Stimulated activated naive CD8-positive, alpha-beta T cell treated with anti-CD3 and anti-CD28 coated beads, Interleukin-15, Interleukin-2, amounts not matched to agents 100 ng/mL and 50 ng/mL, for 24 hours (primary cell): ENCODE data around the gene NF1.
"Not testable (repeated sequence)": the region's sequence is repeated elsewhere in the genome, so short reads cannot be mapped to it uniquely, and the experiment has no call there.

ENCODE experiments used
- H3K27ac Mint-ChIP-seq: one replicate; pipeline ENCODE4 v1.8.0; 2021; ENCODE audit warnings: mild to moderate bottlenecking, mixed read lengths
- H3K27me3 Mint-ChIP-seq: one replicate; pipeline ENCODE4 v1.8.0; 2021; ENCODE audit warnings: mixed read lengths
- H3K36me3 Mint-ChIP-seq: one replicate; pipeline ENCODE4 v1.8.0; 2021; ENCODE audit warnings: low read depth, mixed read lengths
- H3K4me1 Mint-ChIP-seq: one replicate; pipeline ENCODE4 v1.8.0; 2021; ENCODE audit warnings: low read depth, mixed read lengths
- H3K4me3 Mint-ChIP-seq: one replicate; pipeline ENCODE4 v1.8.0; 2021; ENCODE audit warnings: mild to moderate bottlenecking, mixed read lengths
- H3K9me3 Mint-ChIP-seq: one replicate; pipeline ENCODE4 v1.8.0; 2021; ENCODE audit warnings: mixed read lengths

NF1 gene

GRCh38 chr17:31313982-31314781 is 219.4 kb downstream of the NF1 start, which contains the start of gene EVI2B:
Gene EVI2B (minus strand): TSS chr17:31314054. CDS start chr17:31305609, 8,445 bp downstream.
- Mint-ChIP-seq H3K27me3 (no peaks in the 10 kb centered on the region), H3K4me1 (peaks cover 65% of the 10 kb centered on the region), H3K36me3 (peaks cover 32% of the 10 kb centered on the region), H3K27ac (peak within 1 kb of the TSS; percentile 97), H3K4me3 (peak within 1 kb of the TSS; percentile 80), H3K9me3 (peaks cover 3% of the 10 kb centered on the region)

GRCh38 chr17:31314782-31315100 is 220.0 kb downstream of the NF1 start:
- H3K4me1 Mint-ChIP-seq, result peaks cover 62% of the 10 kb centered on the region

GRCh38 chr17:31318298-31318801 is 223.6 kb downstream of the NF1 start:
- H3K36me3 Mint-ChIP-seq, result peaks cover 27% of the 10 kb centered on the region
- peaks cover 56% of the 10 kb centered on the region for H3K4me1 Mint-ChIP-seq

More at GRCh38 chr17:31314782-31315100, 220.0 kb downstream of the NF1 start:
- peaks cover 3% of the 10 kb centered on the region for H3K9me3 Mint-ChIP-seq
- H3K36me3 Mint-ChIP-seq, result peaks cover 32% of the 10 kb centered on the region
- H3K4me3 Mint-ChIP-seq, result peak overlapping the region; percentile 80
- H3K27me3 Mint-ChIP-seq, result no peaks in the 10 kb centered on the region
- H3K27ac Mint-ChIP-seq, result peak overlapping the region; percentile 97

GRCh38 chr17:31318851-31319661 is 224.3 kb downstream of the NF1 start:
- H3K4me3 Mint-ChIP-seq, result peak overlapping the region; percentile 82
- no peaks in the 10 kb centered on the region for H3K27me3 Mint-ChIP-seq
- peaks cover 61% of the 10 kb centered on the region for H3K4me1 Mint-ChIP-seq
- peaks cover 31% of the 10 kb centered on the region for H3K36me3 Mint-ChIP-seq
- peaks cover 3% of the 10 kb centered on the region for H3K9me3 Mint-ChIP-seq
- H3K27ac Mint-ChIP-seq, result peak overlapping the region; percentile 93

More at GRCh38 chr17:31318298-31318801, 223.6 kb downstream of the NF1 start:
- Mint-ChIP-seq H3K4me3 (peak overlapping the region; percentile 82), H3K9me3 (peaks cover 3% of the 10 kb centered on the region), H3K27me3 (no peaks in the 10 kb centered on the region), H3K27ac (peak overlapping the region; percentile 93)

GRCh38 chr17:31320241-31320640 is 225.5 kb downstream of the NF1 start:
- H3K9me3 Mint-ChIP-seq, result no peaks in the 10 kb centered on the region
- peak overlapping the region; percentile 96 for H3K27ac Mint-ChIP-seq
- peaks cover 26% of the 10 kb centered on the region for H3K36me3 Mint-ChIP-seq
- H3K4me1 Mint-ChIP-seq, result peaks cover 51% of the 10 kb centered on the region
- H3K4me3 Mint-ChIP-seq, result peak overlapping the region; percentile 82
- H3K27me3 Mint-ChIP-seq, result no peaks in the 10 kb centered on the region

GRCh38 chr17:31320791-31321190 is 226.0 kb downstream of the NF1 start:
- H3K27ac Mint-ChIP-seq, result peak overlapping the region; percentile 96
- H3K4me1 Mint-ChIP-seq, result peaks cover 46% of the 10 kb centered on the region
- peaks cover 26% of the 10 kb centered on the region for H3K36me3 Mint-ChIP-seq
- H3K4me3 Mint-ChIP-seq, result peak overlapping the region; percentile 82
- no peaks in the 10 kb centered on the region for H3K9me3 Mint-ChIP-seq
- H3K27me3 Mint-ChIP-seq, result no peaks in the 10 kb centered on the region

- Mint-ChIP-seq H3K9me3 (no peaks in the 10 kb centered on the region), H3K36me3 (peaks cover 33% of the 10 kb centered on the region), H3K4me3 (peak within 1 kb of the TSS; percentile 82), H3K4me1 (peaks cover 41% of the 10 kb centered on the region), H3K27ac (peak within 1 kb of the TSS; percentile 96), H3K27me3 (no peaks in the 10 kb centered on the region)
Measured at GRCh38 chr17:31321481-31321880, 226.7 kb downstream of the NF1 start, which contains the start of gene EVI2A. Gene EVI2A (minus strand): TSS chr17:31321622. CDS start chr17:31319013, 2,609 bp downstream.

GRCh38 chr17:31321966-31322365 is 227.2 kb downstream of the NF1 start:
- Mint-ChIP-seq H3K27ac (peak overlapping the region; percentile 96), H3K4me3 (peak overlapping the region; percentile 82), H3K9me3 (no peaks in the 10 kb centered on the region), H3K27me3 (no peaks in the 10 kb centered on the region), H3K4me1 (peaks cover 39% of the 10 kb centered on the region), H3K36me3 (peaks cover 33% of the 10 kb centered on the region)

GRCh38 chr17:31323551-31323950 is 228.8 kb downstream of the NF1 start:
- Mint-ChIP-seq H3K4me1 (peaks cover 41% of the 10 kb centered on the region), H3K4me3 (no peak overlapping the region), H3K27me3 (no peaks in the 10 kb centered on the region), H3K36me3 (peaks cover 30% of the 10 kb centered on the region), H3K9me3 (no peaks in the 10 kb centered on the region), H3K27ac (peak overlapping the region; percentile 81)

- H3K9me3 Mint-ChIP-seq, result no peaks in the 10 kb centered on the region
Measured at GRCh38 chr17:31327534-31328159, 232.9 kb downstream of the NF1 start.

GRCh38 chr17:31328160-31328535 is 233.4 kb downstream of the NF1 start:
- H3K27ac Mint-ChIP-seq, result peak overlapping the region; percentile 84
- H3K4me3 Mint-ChIP-seq, result peak overlapping the region; percentile 33
- no peaks in the 10 kb centered on the region for H3K9me3 Mint-ChIP-seq
- peaks cover 24% of the 10 kb centered on the region for H3K36me3 Mint-ChIP-seq
- peaks cover 49% of the 10 kb centered on the region for H3K4me1 Mint-ChIP-seq
- no peaks in the 10 kb centered on the region for H3K27me3 Mint-ChIP-seq

More at GRCh38 chr17:31327534-31328159, 232.9 kb downstream of the NF1 start:
- peak overlapping the region; percentile 33 for H3K4me3 Mint-ChIP-seq
- H3K36me3 Mint-ChIP-seq, result peaks cover 24% of the 10 kb centered on the region
- no peaks in the 10 kb centered on the region for H3K27me3 Mint-ChIP-seq
- peak overlapping the region; percentile 84 for H3K27ac Mint-ChIP-seq
- peaks cover 52% of the 10 kb centered on the region for H3K4me1 Mint-ChIP-seq

- H3K36me3 Mint-ChIP-seq, result peaks cover 20% of the 10 kb centered on the region
- H3K27ac Mint-ChIP-seq, result peak overlapping the region; percentile 84
Measured at GRCh38 chr17:31329221-31329620, 234.4 kb downstream of the NF1 start.

GRCh38 chr17:31339906-31340661 is 245.3 kb downstream of the NF1 start:
- Mint-ChIP-seq H3K4me1 (no peaks in the 10 kb centered on the region), H3K9me3 (no peaks in the 10 kb centered on the region), H3K27me3 (no peaks in the 10 kb centered on the region), H3K27ac (no peak overlapping the region), H3K36me3 (peaks cover 22% of the 10 kb centered on the region), H3K4me3 (no peak overlapping the region)

More at GRCh38 chr17:31329221-31329620, 234.4 kb downstream of the NF1 start:
- H3K4me1 Mint-ChIP-seq, result peaks cover 42% of the 10 kb centered on the region
- peak overlapping the region; percentile 40 for H3K4me3 Mint-ChIP-seq
- no peaks in the 10 kb centered on the region for H3K27me3 Mint-ChIP-seq
- H3K9me3 Mint-ChIP-seq, result no peaks in the 10 kb centered on the region

- H3K27ac Mint-ChIP-seq, H3K9me3 Mint-ChIP-seq, H3K4me1 Mint-ChIP-seq, H3K4me3 Mint-ChIP-seq, H3K27me3 Mint-ChIP-seq: not testable (repeated sequence)
- peaks cover 19% of the 10 kb centered on the region for H3K36me3 Mint-ChIP-seq
Measured at GRCh38 chr17:31345191-31345747, 250.5 kb downstream of the NF1 start.
